ENCODE data around the gene RPTOR.
"Not testable (repeated sequence)": the region's sequence is repeated elsewhere in the genome, so short reads cannot be mapped to it uniquely, and the experiment has no call there.

The RPTOR gene, protein sequence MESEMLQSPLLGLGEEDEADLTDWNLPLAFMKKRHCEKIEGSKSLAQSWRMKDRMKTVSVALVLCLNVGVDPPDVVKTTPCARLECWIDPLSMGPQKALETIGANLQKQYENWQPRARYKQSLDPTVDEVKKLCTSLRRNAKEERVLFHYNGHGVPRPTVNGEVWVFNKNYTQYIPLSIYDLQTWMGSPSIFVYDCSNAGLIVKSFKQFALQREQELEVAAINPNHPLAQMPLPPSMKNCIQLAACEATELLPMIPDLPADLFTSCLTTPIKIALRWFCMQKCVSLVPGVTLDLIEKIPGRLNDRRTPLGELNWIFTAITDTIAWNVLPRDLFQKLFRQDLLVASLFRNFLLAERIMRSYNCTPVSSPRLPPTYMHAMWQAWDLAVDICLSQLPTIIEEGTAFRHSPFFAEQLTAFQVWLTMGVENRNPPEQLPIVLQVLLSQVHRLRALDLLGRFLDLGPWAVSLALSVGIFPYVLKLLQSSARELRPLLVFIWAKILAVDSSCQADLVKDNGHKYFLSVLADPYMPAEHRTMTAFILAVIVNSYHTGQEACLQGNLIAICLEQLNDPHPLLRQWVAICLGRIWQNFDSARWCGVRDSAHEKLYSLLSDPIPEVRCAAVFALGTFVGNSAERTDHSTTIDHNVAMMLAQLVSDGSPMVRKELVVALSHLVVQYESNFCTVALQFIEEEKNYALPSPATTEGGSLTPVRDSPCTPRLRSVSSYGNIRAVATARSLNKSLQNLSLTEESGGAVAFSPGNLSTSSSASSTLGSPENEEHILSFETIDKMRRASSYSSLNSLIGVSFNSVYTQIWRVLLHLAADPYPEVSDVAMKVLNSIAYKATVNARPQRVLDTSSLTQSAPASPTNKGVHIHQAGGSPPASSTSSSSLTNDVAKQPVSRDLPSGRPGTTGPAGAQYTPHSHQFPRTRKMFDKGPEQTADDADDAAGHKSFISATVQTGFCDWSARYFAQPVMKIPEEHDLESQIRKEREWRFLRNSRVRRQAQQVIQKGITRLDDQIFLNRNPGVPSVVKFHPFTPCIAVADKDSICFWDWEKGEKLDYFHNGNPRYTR (N-terminal part only)

DNA sequence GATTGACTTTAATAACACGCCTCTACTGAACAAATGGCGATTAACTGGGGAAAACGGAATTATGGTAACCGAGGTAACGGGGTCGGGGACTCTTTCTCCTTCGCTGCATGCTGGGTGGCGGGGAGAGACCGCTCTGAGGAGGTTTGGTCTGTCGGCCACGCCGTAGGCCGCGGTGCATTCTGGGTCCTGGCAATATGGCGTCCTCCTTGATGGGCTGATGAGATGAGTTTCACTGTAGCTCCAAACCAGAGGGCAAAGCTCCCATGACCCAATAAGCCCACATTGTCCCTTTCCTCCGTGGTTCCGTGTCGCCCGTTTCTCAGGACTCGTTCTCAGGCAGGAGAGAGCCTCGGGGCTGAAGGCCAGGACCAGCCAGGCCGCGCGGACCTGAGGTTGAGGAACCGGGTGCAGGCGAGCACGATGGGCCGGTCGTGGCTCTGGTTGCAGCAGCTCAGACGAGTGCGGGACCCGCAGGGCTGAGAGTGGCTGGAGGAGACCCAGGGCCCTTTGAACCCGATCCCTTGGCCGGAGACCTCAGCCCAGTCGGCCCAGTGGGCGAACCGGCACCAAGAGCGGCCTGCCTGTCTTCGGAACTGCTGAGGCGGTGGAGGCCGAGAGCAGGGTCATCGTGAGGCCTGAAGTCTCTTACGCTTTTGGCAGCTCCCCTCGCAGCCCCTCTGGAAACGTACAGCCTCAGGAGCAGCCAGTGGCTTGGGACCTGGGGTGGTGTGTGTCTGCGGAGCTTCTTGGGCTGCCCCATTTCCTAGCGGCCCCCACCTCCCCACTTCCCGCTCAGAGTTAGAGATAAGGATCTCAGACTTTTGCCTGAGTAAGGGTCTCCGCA lies at the start of gene RPTOR:
Gene RPTOR, plus strand, starts transcription at position 184 of the 844 bp plus-strand sequence. CDS start 792 bp downstream, outside the sequence.
- peak; percentile 86 to 90 for DNase-seq

DNA sequence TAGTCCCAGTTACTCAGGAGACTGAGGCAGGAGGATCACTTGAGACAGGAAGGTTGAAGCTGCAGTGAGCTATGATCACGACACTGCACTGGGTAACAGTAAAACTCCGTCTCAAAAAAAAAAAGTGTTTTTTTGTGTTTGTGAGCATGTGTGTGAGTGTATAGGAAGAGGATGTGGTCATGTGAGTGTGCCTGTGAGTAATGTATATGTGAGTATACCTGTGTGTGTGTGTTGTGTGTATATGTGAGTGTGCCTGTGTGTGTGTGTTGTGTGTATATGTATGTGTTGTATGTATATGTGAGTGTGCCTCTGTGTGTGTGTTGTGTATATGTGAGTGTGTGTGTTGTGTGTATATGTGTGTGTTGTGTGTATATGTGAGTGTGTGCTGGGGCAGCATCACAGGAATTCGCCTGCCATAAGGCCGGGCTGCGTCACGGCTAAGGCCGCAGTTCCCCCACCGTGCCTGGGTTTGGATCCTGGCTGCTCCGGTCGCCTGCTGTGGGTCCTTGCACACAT lies 46.9 kb upstream of the RPTOR start:
- no peak for DNase-seq

DNA sequence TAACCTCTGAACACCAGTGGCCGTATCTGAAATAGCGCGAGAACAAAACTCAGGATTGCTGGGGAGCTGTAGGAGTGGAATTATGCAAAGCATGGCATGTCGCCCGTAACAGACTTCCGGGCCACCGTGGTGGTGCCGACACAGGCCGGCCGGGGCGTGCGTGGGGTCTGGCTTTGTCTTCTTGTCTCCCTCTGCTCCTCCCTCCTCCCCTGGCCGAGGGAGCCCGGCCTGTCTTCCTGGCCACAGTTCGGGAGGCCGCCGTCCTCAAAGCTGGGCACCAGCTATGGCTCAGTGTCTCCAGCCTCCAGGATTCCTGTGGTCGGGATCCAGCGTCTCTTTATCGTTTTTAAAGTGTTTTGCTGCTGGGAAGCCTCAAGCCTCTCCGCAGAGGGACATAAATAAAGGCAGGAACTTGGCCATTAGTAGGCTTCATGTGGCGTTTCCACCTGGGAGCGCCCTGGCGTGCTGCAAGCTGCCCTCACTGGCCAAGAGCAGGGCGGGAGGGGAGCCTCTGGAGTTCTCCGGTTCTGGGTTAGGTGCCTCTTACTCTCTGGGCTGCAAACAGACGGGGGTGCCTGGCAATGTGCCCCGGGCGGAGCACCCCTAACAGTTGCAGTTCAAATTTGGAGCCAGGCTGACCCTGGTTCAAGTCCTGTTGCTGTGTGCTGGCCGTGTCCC lies 46.3 kb upstream of the RPTOR start:
- DNase-seq, result no peak

DNA sequence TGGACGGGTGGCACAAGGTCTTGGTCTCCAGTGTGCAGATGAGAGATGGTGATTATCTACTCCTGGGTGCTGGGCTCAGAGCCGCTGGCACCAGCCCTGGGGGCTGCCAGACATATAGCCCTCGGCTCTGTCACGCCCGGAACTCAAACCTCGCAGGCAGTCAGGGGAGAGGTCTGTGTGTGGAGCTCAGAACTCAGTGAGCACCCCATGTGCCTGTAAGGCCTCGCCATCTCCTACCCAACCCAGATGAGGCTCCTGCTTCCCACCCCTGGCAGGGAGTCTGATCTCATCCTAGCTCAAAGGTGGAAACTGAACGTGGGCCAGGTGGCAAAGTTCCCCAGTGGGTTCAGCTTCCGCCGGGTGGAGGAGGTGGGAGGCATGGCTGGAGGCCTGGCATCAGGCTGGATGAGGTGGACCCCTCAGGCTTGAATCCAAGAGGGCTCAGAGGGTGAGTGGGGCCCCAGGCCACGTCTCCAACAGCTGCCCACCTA lies 45.7 kb upstream of the RPTOR start:
- no peak for DNase-seq

DNA sequence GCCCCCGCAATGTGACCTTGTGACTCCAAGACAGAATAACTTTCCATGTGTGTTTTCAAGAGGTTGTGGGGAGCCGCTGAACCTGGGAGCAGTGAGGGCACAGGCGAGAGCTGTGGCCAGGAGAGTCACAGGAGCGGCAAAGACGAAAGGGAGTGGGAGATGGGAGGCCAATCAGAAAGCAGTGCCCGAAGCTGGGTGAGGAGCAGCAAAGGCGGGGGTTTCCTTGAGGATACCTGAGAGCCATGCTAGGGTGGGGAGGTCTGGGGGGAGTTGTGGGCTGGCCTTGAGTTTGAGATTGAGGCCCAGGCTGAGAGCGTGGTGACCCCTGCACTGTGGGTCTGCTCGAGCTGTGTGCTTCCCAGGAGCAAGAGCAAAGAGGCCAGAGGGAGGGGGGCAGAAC lies 45.1 kb upstream of the RPTOR start:
- DNase-seq, result no peak

DNA sequence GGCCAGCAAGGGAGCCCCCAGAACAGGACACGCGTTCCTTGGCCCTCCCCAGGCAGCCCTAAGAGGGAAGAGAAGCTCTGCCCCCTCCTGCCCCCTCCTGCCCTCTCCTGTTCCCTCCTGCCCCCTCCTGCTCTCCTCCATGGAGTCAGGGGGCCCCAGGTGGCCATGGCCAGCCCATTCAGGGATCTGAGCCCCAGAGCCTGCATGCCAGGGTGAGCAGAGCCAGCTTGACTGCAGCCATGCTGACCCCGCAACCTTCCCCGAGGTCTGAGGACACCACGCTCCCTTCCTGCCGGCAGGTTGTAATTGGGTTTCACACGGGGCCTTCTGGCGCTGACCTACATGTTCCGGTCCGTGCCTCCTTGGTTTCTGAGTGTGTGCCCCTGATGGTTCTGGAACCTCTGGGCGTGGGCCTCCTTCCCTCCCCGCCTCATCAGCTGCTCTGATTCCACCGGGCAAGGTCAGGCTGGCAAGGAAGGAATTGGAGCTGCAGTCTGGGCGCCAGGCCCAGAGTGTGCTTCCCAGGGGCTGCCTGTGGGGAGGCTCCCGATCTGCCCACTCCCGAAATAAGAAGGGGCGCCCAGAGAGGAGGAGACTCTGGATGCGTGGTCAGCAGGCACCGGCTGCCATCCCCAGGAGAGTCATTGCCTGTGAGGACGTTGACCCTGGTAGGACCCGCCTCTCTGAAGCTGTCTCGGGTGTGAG lies 44.5 kb upstream of the RPTOR start:
- DNase-seq, result no peak

DNA sequence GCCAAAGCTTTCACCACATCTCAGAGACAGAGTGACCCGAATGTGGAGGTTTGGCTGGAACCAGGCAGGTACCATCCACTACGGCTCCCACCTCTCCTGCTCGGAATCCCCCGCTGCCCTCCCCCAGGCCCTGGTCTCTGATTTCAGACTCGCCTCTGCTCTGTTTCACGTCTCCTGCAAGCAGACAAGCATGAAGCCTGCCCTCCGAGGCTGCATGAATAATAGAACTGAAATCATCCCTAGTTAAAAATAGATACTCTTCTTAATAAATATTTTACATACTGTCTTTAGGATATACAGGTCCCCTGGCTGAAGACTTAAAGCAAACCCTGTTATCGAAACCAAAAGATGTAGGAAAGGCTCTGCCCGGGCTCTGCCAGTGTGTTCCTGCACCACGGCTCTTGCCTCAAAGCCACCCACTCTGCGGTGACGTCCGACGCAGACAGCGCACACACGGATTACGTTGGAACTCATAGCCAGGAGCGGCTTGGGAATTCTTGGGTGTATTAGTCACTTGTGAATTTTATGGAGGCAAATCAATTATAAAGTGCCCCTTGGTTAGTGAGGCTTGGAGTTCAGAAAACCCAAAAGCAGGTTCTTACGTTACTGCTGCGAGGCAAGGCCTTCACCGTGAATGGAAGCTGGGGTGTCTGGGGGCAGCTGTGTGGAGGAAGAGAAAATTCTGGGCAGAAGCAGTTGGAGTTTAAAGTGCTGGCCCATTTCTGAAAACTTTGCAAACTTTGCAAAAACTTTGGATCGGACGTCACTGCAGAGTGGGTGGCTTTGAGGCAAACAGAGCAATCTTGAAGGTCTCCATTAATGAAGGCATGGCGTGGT lies 42.7 kb upstream of the RPTOR start:
- DNase-seq, result no peak

DNA sequence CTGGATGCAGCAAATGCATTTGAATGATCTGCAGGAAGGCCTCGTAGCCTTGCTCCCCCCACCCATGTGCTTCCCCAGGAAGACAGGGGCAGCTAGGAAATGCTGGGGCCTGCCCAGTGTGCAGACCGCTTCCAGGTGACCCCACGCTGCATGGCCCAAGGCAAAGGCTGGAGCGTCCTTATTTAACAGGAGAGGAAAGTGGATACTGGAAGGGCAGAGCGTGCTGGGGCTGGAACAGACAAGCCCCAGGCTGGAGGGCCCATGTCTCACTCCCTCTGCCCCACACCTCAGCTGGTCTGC lies 42.1 kb upstream of the RPTOR start:
- DNase-seq, result no peak

DNA sequence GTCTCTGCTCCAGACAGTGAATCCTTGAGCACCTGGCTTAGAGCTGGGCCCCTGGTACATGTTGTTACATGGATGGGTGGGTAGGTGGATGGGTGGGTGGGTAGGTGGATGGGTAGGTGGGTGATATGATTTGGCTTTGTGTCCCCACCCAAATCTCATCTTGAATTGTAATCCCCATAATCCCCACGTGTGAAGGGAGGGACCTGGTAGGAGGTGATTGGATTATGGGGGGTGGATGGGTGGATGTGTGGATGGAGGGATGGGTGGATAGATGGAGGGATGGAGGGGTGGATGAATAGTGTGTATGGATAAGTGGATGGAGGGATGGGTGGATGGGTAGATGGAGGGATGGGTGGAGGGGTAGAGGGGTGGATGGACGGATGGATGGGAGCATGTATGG lies 41.6 kb upstream of the RPTOR start:
- DNase-seq, result no peak

DNA sequence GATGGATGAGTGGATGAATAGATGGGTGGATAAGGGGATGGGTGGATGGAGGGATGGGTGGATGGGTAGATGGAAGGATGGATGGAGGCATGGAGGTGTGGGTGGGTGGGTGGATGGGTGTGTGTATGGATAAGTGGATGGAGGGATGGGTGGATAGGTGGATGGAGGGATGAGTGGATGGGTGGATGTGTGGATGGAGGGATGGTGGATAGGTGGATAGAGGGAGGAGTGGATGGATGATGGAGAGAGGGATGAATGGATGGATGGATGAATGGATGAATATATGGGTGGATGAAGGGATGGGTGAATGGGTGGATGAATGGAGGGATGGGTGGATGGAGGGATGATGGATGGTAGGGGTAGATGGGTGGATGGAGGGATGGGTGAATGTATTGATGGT lies 40.7 kb upstream of the RPTOR start:
- no peak for DNase-seq

DNA sequence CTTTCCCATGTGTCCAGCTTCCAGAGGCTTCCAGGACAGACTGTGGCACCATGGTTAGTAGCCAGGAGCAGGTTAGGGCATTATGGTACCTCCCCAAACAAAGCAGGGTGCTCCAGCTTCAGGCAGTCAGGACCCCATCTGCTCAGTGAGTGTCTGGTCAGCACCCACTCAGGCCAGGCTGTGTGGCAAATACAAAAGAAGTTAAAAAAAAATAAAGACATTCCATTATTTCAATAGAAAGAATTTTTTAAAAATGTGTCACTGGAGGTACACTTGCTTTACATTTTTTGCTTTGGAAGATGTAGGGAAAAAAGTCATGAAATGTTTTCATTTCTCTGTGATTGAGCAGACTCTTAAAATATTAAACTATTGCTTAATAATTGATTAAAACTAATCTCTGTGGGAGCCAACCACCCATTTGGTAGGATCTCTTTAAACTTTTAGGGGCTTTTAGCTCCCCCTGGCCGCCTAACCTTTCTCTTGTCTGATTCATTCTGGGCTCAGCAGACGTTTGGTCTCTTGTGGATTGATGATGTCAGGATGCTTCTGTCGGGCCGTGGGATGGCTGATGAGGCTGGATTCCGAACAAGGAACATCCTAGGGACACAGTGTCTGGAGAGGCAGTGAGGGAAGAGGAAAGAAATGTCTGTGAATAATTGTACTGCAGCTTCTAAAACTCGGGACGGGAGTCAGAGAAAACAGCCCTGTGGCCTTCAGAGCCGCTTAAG lies 39.8 kb upstream of the RPTOR start:
- no peak for DNase-seq

DNA sequence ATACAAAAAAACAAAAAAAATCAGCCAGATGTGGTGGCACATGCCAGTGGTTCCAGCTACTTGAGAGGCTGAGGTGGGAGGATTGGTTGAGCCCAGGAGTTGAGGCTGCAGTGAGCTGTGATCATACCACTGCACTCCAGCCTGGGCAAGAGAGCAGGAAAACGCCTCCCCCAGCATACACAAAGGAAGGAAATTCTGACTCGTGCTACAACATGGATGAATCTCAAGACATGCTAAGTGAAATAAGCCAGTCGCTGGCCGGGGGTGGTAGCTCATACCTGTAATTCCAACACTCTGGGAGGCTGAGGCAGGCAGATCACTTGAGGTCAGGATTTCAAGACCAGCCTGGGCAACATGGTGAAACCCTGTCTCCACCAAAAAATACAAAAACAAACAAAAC lies 37.5 kb upstream of the RPTOR start:
- not testable (repeated sequence) for DNase-seq

DNA sequence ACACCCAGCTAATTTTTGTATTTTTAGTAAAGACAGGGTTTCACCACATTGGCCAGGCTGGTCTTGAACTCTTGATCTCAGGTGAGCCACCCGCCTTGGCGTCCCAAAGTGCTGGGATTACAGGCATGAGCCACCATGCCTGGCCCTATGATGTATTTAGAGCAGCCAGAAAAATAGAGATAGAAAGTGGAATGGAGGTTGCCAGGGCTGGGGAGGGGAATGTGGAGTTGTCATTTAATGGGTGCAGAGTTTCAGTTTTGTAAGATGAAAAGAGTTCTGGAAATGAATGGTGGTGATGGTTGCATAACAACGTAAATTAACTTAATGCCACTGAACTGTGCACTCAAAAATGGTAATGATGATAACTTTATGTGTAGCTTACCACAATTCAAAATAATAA lies 36.7 kb upstream of the RPTOR start:
- DNase-seq, result no peak

DNA sequence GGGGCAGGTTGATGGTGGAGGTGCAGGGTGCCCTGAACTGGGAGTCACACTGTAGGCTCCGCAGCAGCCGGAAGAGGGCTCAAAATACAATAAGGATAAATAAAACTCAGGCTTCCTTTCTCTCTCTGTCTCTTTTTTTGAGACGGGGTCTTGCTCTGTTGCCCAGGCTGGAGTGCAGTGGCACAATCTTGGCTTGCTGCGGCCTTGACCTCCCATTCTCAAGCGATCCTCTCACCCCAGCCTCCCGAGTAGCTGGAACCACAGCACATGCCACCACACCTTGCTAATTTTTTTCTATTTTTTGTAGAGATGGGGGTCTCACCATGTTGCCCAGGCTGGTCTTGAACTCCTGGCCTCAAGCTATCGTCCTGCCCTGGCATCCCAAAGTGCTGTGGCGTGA lies 35.3 kb upstream of the RPTOR start:
- no peak for DNase-seq

DNA sequence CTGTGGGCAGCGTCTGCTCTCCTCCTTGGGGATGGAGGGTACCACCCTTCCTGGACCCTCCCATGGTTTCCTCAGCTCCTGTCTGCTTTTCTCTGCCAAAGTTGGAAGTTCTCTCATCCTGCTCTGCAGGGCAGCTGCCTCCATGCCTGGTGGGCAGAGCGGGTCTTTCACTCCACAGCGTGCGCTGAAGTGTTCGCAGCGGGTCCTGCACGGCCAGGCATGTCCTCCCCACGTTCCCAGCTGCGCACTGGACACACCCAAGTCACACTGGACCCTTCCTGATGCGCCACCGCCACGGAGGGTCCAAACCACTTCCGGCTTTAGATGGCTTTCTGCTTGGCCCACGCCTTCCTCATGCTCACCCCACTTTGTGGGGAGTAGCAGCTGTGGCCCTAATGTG lies 34.5 kb upstream of the RPTOR start:
- DNase-seq, result no peak

DNA sequence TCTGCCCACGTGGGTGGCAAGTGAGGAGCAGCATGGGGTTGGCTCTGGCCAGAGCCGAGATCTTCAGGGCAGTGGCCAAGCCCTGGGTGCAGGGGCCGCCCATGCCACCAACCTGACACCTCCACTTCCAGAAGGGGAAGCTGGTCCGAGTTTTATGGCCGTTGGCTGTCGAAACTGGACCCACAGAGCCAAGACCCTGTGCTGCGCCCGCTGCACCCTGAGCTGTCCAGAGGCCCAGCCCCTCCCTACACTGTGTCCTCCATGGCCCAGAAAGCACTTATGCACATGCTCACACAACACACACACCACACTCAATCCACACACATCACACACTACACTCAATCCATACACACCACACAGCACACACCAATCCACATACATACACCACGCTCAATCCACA lies 33.9 kb upstream of the RPTOR start:
- no peak for DNase-seq

DNA sequence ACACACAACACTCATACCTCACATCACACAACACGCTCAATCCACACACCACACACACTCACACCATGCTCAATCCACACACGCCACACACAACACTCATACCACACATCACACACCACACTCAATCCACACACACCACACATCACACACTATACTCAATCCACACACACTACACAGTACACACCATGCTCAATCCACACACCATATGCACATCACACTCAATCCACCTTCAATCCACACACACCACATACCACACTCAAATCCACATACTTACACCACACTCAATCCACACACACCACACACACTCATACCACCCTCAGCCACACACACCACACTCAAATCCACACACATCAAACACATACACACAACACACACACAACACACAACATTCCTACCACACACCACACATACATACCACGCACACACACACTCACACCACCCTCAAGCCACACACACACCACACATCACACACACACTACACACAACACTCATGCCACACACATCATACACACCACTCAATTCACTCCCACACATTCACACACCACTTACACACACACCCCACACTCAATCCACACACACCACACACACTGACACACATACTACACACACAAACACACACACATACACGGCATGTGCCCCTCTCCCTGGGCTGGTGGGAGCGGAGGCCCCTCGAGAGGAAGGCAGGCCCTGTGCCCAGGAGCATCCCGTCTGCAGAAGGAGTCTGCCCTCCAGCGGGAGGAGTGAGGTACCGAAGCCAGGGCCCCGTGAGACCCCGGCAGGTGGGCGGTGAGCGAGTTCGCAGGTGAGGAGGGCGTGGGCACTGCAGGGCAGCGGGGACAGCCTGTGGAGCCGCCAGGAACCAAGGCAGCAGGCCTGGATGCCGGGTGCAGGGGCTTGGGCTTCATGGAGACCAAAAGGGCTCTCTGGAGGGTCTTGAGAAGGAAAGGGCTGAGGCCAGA lies 33.1 kb upstream of the RPTOR start:
- no peak for DNase-seq

DNA sequence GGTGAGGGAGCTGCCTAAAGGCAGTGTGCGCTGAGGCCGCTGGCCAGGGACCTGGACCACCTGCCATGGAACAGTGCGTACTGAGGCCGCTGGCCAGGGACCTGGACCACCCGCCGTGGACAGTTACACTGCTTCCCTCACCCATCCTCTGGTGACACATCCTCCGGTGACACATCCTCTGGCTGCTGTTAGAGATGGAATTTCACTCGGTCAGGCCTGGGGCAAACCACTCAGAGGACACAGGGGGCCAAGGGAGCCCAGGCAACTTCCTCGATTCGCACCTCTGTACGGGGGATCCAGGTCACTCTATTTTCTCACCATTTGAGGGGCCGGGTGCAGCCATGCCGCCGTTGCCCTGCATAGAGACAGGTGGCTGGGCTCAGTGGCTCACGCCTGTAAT lies 32.4 kb upstream of the RPTOR start:
- DNase-seq, result no peak

Data from CD4-positive, alpha-beta T cell treated with Interleukin-1 beta for 1 hour (primary cell).